Activated CD8-positive, alpha-beta memory T cell treated with anti-CD3 and anti-CD28 coated beads for 36 hours (primary cell): Measurements from ENCODE around the gene RDH14. TPM values are rescaled to one million over a fixed set of nuclear protein-coding genes. Genes with fewer than 3 reads are reported as not detected.

Experiments used
- CTCF ChIA-PET: fragments of 350-600 bp; sonication (Branson Sonifier 250); formaldehyde crosslinking; loops from one replicate; lab custom pipeline; 2021; ENCODE audit warnings: antibody characterized with exemption; lab: Charles Lee
- POLR2A ChIA-PET: fragments of 350-600 bp; sonication (Branson Sonifier 250); formaldehyde crosslinking; loops from one replicate; lab custom pipeline; 2021; ENCODE audit warnings: antibody characterized with exemption; lab: Charles Lee
- total RNA-seq, 2 experiments: library from RNA; stranded (reverse); gene quantifications; one replicate each; pipeline ENCODE4 v1.2.3, GENCODE V29; 2021

RDH14 gene
- total RNA-seq, 2 experiments from 2014 or later, result 18.6 to 19.7 TPM

DNA sequence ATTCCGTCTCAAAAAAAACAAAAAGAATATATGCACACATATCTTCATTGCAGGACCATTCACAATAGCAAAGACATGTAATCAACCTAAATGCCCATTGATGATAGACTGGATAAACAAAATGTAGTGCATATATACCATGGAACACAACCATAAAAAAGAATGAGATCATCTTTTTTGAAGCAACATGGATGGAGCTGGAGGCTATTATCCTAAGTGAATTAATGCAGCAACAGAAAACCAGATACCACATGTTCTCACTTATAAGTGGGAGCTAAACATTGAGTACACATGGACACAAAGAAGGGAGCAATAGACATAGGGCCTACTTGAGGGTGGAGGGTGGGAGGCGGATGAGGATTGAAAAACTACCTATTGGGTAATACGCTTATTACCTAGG is 20.2 kb upstream of the RDH14 start:
- ChIA-PET POLR2A (no interaction called here), CTCF (no interaction called here)

DNA sequence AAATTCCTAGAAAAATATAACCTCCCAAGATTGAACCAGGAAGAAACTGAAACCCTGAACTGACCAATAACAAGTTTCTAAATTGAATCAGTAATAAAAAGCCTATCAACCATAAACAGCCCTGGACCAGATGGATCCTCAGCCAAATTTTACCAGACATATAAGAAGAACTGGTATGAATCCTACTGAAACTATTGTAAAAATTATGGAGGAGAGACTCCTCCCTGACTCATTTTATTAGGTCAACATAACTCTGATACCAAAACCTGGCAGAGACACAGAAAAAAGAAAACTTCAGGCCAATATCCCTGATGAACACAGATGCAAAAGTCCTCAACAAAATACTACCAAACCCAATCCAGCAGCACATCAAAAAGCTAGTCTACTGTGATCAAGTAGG is 17.6 kb upstream of the RDH14 start:
- CTCF ChIA-PET, result no interaction called here
- POLR2A ChIA-PET, result no interaction called here

- ChIA-PET CTCF (no interaction called here), POLR2A (no interaction called here)
Observed at GRCh38 chr2:18566145-18566769, 5.8 kb upstream of the RDH14 start.

DNA sequence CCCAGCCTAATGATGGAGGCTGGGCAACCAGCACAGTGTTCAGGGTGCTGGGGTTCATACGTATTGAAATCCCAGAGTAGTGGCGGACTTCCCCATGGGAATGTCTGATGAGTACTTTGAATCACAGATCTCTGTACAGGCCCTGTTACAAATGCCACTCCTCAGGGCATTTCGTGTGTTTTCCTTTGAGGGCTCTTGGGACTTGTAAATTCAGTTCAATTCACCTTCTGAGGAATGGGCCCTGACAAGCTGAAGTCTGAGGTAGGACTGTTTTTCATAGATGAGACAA is 288 bp upstream of the RDH14 start:
- CTCF ChIA-PET, result no interaction called here
- POLR2A ChIA-PET, result interaction anchor here (0.6 to 1.8 kb wide), 4 partner anchors 9 to 660 kb away, joined by 3 to 6 read pairs (median 4); no protein-coding TSS in a partner anchor

GRCh38 chr2:18559531-18560030 is 872 bp downstream of the RDH14 start:
- POLR2A ChIA-PET, result interaction anchor here (0.5 to 1.8 kb wide), 5 partner anchors 8 to 1430 kb away, joined by 3 to 6 read pairs (median 4); partner anchors contain the start of genes GEN1 and SMC6

DNA sequence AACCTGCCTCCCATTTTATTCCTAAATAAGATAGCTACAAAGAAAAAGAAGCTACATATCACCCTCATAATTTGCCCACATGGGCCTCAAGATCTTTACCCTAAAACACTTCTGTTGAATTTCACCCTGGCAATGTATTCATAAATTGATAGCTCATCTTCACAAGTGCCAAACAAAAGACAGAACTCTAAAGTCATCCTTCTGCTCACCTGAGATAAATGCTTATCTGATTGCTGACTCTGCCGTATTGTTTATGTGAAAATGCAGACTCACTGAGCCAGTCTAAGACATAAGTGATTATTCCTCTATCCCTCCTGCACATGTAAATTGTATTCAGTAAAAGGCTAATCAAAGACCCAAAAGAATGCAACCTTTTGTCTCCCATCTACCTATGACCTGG is 2.0 kb downstream of the RDH14 start:
- CTCF ChIA-PET, result no interaction called here
- POLR2A ChIA-PET, result no interaction called here

More at GRCh38 chr2:18559531-18560030, 872 bp downstream of the RDH14 start:
- CTCF ChIA-PET, result no interaction called here

DNA sequence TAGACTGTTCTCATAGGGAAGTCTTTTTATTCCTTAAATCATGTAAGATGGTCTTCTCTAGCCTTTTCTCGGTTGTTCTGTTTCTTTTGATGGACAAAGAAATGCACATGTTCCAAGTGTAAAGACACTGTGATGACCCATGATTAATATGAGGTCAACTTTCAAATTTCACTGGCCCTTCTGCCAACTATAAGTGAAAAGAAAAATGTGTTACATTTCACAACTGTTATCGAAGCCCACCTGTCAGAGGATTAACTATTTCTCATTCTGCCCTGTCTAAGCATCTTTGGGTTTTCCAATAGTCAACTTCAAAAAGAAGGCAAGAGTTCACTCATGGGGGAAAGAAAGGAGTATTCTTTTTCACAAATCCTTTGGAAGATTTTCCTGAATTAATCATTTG is 3.3 kb downstream of the RDH14 start:
- CTCF ChIA-PET, result no interaction called here

GRCh38 chr2:18552351-18553077 is 7.9 kb downstream of the RDH14 start:
- CTCF ChIA-PET, result no interaction called here
- POLR2A ChIA-PET, result interaction anchor here (0.7 kb wide), 1 partner anchor 8 kb away, joined by 4 read pairs; the partner anchor contains the start of gene RDH14

More for the DNA sequence above, 3.3 kb downstream of the RDH14 start:
- POLR2A ChIA-PET, result no interaction called here

- ChIA-PET POLR2A (interaction anchor here (0.7 kb wide), 1 partner anchor 9 kb away, joined by 4 read pairs; the partner anchor contains the start of gene RDH14), CTCF (no interaction called here)
Observed at GRCh38 chr2:18551623-18552022, 8.8 kb downstream of the RDH14 start.

DNA sequence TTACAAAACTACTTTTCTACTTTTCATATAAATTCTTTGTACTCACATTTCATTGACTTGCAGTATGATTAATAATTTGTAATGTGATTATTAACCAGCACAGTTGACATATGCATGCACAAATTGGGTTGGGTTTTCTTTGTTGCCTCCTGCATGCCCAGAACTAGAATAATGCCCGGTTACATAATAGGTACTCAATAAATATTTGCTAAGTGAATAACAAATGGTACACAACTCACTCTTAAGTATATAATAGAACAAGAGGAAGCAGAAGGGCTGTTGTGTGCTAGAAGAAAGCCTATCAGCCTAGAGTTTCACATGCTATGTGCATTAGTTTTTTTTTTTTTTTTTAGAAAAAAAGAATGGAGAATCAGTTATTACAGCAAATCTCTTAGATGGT is 9.3 kb downstream of the RDH14 start:
- ChIA-PET POLR2A (no interaction called here), CTCF (no interaction called here)

DNA sequence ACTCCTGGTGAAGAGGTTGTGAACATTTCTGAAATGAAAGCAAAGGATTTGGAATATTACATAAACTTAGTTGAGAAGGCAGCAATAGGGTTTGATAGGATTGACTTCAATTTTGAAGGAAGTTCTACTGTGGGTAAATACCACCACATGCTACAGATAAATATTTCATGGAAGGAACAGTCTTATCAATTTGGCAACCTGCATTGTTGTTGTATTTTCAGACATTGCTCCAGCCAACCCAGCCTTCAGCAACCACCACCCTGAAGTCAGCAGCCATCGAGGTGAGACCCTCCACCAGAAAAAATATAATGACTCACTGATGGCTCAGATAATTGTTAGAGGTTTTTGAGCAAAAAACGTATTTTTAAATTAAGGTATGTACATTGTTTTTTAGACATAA is 10.0 kb downstream of the RDH14 start:
- CTCF ChIA-PET, result no interaction called here
- POLR2A ChIA-PET, result no interaction called here

DNA sequence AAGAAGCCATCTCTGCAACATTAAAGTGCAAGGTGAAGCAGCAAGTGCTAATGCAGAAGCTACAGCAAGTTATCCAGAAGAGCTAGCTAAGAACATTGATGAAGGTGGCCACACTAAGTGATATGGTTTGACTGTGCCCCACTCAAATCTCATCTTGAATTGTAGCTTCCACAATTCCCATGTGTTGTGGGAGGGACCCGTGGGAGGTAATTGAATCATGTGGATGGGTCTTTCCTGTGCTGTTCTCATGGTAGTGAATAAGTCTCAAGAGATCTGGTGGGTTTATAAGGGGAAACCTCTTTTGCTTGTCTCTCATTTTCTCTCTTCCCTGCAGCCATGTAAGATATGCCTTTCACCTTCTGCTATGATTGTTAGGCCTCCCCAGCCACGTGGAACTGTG is 11.4 kb downstream of the RDH14 start:
- CTCF ChIA-PET, result no interaction called here

DNA sequence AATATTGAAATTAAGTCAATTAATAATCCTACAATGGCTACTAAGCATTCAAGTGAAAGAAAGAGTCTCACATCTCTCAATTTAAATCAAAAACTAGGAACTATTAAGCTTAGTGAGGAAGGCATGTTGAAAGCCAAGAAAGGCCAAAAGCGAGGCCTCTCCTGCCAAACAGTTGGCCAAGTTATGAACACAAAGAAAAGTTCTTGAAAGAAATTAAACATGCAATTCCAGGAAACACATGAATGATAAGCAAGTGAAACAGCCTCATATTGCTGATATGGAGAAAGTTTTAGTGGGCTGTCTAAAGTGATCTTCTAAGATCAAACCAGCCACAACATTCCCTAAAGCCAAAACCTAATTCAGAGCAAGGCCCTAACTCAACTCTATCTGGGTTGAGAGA is 11.8 kb downstream of the RDH14 start:
- CTCF ChIA-PET, result no interaction called here
- POLR2A ChIA-PET, result interaction anchor here (1.5 kb wide), 1 partner anchor 11 kb away, joined by 5 read pairs; the partner anchor contains the start of gene RDH14

More for the DNA sequence above, 11.4 kb downstream of the RDH14 start:
- POLR2A ChIA-PET, result interaction anchor here (1.5 kb wide), 1 partner anchor 11 kb away, joined by 5 read pairs; the partner anchor contains the start of gene RDH14

DNA sequence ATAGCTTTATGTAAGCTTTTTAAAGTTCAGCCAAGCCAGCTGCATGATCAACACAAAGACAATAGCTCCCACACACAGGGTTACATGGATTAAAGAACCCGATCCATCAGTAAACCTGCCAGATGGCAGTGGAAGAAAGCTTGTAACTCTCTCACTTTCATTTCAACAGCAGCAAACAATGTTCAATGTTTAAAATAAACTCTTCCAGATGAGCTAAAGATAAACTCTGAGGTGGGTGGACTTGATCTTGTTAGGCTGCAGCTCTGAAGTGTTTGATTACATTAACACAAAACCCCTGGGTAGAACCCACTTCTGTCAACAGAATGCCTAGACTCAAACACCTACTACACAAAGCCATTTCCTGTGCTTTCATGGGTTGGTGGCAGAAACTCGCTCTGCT is 13.9 kb downstream of the RDH14 start:
- CTCF ChIA-PET, result no interaction called here

GRCh38 chr2:18545384-18545783 is 15.1 kb downstream of the RDH14 start:
- ChIA-PET POLR2A (no interaction called here), CTCF (no interaction called here)

More for the DNA sequence above, 13.9 kb downstream of the RDH14 start:
- POLR2A ChIA-PET, result interaction anchor here (0.7 to 1.2 kb wide), 2 partner anchors 14 to 801 kb away, joined by 3 to 6 read pairs; partner anchors contain the start of gene RDH14

- ChIA-PET CTCF (interaction anchor here (1.1 kb wide), 1 partner anchor 24 kb away, joined by 5 read pairs; no protein-coding TSS in a partner anchor), POLR2A (no interaction called here)
Observed at GRCh38 chr2:18544171-18544570, 16.3 kb downstream of the RDH14 start.

GRCh38 chr2:18540872-18541271 is 19.6 kb downstream of the RDH14 start:
- POLR2A ChIA-PET, result no interaction called here
- CTCF ChIA-PET, result no interaction called here

GRCh38 chr2:18536697-18537096 is 23.8 kb downstream of the RDH14 start:
- POLR2A ChIA-PET, result no interaction called here

DNA sequence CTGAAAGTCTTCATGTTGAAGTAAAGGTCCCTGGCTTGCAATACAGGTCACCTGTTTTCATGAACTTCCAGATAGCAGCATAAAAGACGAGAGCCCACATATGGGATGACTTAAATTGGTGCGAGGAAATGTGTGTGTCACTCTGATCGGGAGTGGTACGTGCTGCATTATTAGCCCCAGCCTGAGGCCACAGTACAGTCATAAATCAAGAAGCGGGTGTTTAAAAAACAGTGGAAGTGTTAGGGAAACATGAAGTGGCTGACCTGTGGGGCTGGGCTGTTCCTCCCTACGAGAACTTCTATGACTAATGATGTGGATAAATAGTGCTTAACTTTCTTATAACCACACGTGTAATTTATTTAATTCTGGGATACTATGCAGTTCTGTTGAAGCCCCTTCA is 24.4 kb downstream of the RDH14 start:
- ChIA-PET CTCF (no interaction called here), POLR2A (no interaction called here)

More at GRCh38 chr2:18536697-18537096, 23.8 kb downstream of the RDH14 start:
- CTCF ChIA-PET, result interaction anchor here (1.1 kb wide), 1 partner anchor 17 kb away, joined by 3 read pairs; no protein-coding TSS in a partner anchor

DNA sequence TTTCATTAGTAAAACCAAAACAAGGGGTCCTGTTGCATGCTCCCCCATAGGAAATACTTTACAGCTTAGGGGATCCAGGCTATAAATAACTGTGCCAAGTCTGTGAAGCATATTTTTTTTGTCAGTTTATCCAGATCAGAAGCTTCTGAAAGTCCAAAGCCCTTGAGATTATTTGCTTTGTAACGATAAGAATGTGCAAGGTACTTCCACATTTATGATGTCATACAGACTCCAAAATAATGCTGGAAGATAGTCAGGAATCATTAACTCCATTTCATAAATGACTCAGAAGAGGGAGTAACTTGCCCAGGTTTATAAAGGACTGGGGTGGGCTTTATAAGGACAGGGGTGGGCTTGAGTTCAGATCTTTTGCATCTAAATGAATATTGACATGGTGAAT is 29.3 kb downstream of the RDH14 start:
- POLR2A ChIA-PET, result no interaction called here
- CTCF ChIA-PET, result no interaction called here
